NB4 (cell line): Measurements from ENCODE around the gene GET3.
A peak's percentile ranks its signal among the peaks of the same experiment; 100 is the strongest.

Experiments
- CTCF ChIP-seq: IDR thresholded peaks from one replicate; pipeline ENCODE4 v1.5.1; 2012; ENCODE audit warnings: low read depth, low read length
- MAX ChIP-seq: IDR thresholded peaks from 2 replicates; pipeline ENCODE4 v1.6.1; 2011; ENCODE audit warnings: low read depth, low read length
- POLR2A ChIP-seq: IDR thresholded peaks from 2 replicates; pipeline ENCODE4 v1.6.1; 2011; ENCODE audit warnings: mild to moderate bottlenecking; ENCODE audit not compliant: insufficient read length; ENCODE audit errors: extremely low read depth

GRCh38 chr19:12792051-12792852 lies 55.0 kb downstream of the GET3 start:
- no peak for TF ChIP-seq CTCF
- peak; percentile 48 for TF ChIP-seq POLR2A
- TF ChIP-seq MAX, result peak; percentile 77
